CD14-positive monocyte (primary cell): ENCODE results near the gene GLP1R. TPM values are rescaled to one million over a fixed set of nuclear protein-coding genes. Genes with fewer than 3 reads are reported as not detected.

Experiments used
- DNase-seq, 3 donors: peaks; one replicate each; pipeline ENCODE4 v3.0.0-alpha.2; 2011 to 2022
- H2AFZ ChIP-seq: 2 replicates; pipeline ENCODE4 v1.6.0; 2012; ENCODE audit warnings: mild to moderate bottlenecking, low read depth, low read length, inconsistent platforms; ENCODE audit not compliant: insufficient read depth, poor library complexity, severe bottlenecking
- H3K27ac ChIP-seq, 2 donors: 1 replicate in 1 of 2; 2 replicates in 1 of 2; pipeline ENCODE4 v1.5.1; 2012 to 2013; ENCODE audit warnings: low read length in 2 of 2, control low read depth in 1 of 2, inconsistent platforms in 1 of 2, low read depth in 1 of 2, mild to moderate bottlenecking in 1 of 2
- H3K27me3 ChIP-seq, 2 donors: one replicate each; pipeline versions ENCODE4 v1.6.0 to v1.6.1; 2011 to 2013; ENCODE audit warnings: low read length in 2 of 2; ENCODE audit not compliant: control insufficient read depth in 2 of 2, insufficient read depth in 2 of 2
- H3K36me3 ChIP-seq, 2 donors: replicated peaks in 1 of 2; 1 replicate in 1 of 2; 2 replicates in 1 of 2; pipeline versions ENCODE4 v1.5.1 to v1.6.1; 2012 to 2013; ENCODE audit warnings: low read length in 2 of 2, control low read depth in 1 of 2, inconsistent platforms in 1 of 2, mild to moderate bottlenecking in 1 of 2; ENCODE audit not compliant: insufficient read depth in 2 of 2, control insufficient read depth in 1 of 2
- H3K4me1 ChIP-seq, 2 donors: 1 replicate in 1 of 2; 2 replicates in 1 of 2; pipeline versions ENCODE4 v1.5.1 to v1.6.1; 2012 to 2013; ENCODE audit warnings: low read length in 2 of 2, control low read depth in 1 of 2, inconsistent platforms in 1 of 2, mild to moderate bottlenecking in 1 of 2, moderate library complexity in 1 of 2; ENCODE audit not compliant: insufficient read depth in 2 of 2, control insufficient read depth in 1 of 2
- H3K4me2 ChIP-seq: replicated peaks from 2 replicates; pipeline ENCODE3; 2012; ENCODE audit warnings: low read length, moderate library complexity, mild to moderate bottlenecking; ENCODE audit not compliant: poor library complexity, severe bottlenecking; ENCODE audit errors: extremely low read depth
- H3K4me3 ChIP-seq, 3 experiments: fragments of 200-600 bp in 1 of 3; sonication (generic) in 1 of 3; replicated peaks in 1 of 3; 1 replicate in 2 of 3; 2 replicates in 1 of 3; pipeline ENCODE4 v1.5.1; 2011 to 2013; ENCODE audit warnings: low read length in 3 of 3, mild to moderate bottlenecking in 3 of 3, control low read depth in 2 of 3, low read depth in 2 of 3, inconsistent platforms in 1 of 3, moderate library complexity in 1 of 3
- H3K79me2 ChIP-seq: 2 replicates; pipeline ENCODE4 v1.6.0; 2012; ENCODE audit warnings: mild to moderate bottlenecking, control low read depth, inconsistent platforms, low read length, moderate library complexity; ENCODE audit not compliant: insufficient read depth
- H3K9ac ChIP-seq: 2 replicates; pipeline ENCODE4 v1.6.0; 2017; ENCODE audit warnings: low read length, mild to moderate bottlenecking; ENCODE audit not compliant: insufficient read depth, poor library complexity, severe bottlenecking
- H3K9me3 ChIP-seq, 2 donors: replicated peaks in 1 of 2; 1 replicate in 1 of 2; 2 replicates in 1 of 2; pipeline versions ENCODE4 v1.5.1 to v1.6.1; 2012 to 2013; ENCODE audit warnings: low read length in 2 of 2, control low read depth in 1 of 2; ENCODE audit not compliant: control insufficient read depth in 1 of 2, insufficient read depth in 1 of 2
- H4K20me1 ChIP-seq: 2 replicates; pipeline ENCODE4 v1.6.0; 2012; ENCODE audit warnings: mild to moderate bottlenecking, low read length, control low read depth, moderate library complexity; ENCODE audit not compliant: insufficient read depth
- H3K27ac Mint-ChIP-seq, 7 donors: one replicate each; pipeline ENCODE4 v1.8.0; 2020; ENCODE audit warnings: mild to moderate bottlenecking in 7 of 7, mixed read lengths in 7 of 7, moderate library complexity in 6 of 7, inconsistent platforms in 2 of 7
- H3K27me3 Mint-ChIP-seq, 3 donors: one replicate each; pipeline ENCODE4 v1.8.0; 2021 to 2022; ENCODE audit warnings: low read depth in 3 of 3, mild to moderate bottlenecking in 3 of 3, mixed read lengths in 3 of 3, moderate library complexity in 3 of 3, inconsistent platforms in 1 of 3
- H3K36me3 Mint-ChIP-seq, 2 donors: one replicate each; pipeline ENCODE4 v1.8.0; 2020; ENCODE audit warnings: mixed read lengths in 2 of 2, inconsistent platforms in 1 of 2, mild to moderate bottlenecking in 1 of 2
- H3K4me1 Mint-ChIP-seq: one replicate; pipeline ENCODE4 v1.8.0; 2020; ENCODE audit warnings: mild to moderate bottlenecking, mixed read lengths
- H3K4me3 Mint-ChIP-seq, 2 donors: one replicate each; pipeline ENCODE4 v1.8.0; 2020; ENCODE audit warnings: mild to moderate bottlenecking in 2 of 2, mixed read lengths in 2 of 2, moderate library complexity in 1 of 2
- H3K9me3 Mint-ChIP-seq, 7 donors: one replicate each; pipeline ENCODE4 v1.8.0; 2020 to 2022; ENCODE audit warnings: mixed read lengths in 7 of 7, mild to moderate bottlenecking in 6 of 7, moderate library complexity in 6 of 7, inconsistent platforms in 2 of 7
- WGBS: methylation state at CpG from one replicate; pipeline ENCODE4 v1.1.5; 2013; ENCODE audit warnings: missing lambda C conversion rate; ENCODE audit not compliant: insufficient coverage; 5-methylcytosine and 5-hydroxymethylcytosine counted together
- intact Hi-C, 2 donors: fragments of 100-400 bp; cut with micrococcal nuclease; formaldehyde crosslinking; loops; one replicate each; pipeline versions ENCODE4 v1.15.0 to v1.15.1; 2023
- polyA plus RNA-seq, 3 donors: library from polyadenylated mRNA; depleted of rRNA in 1 of 3; unstranded in 2 of 3; stranded (reverse) in 1 of 3; fragments of 300-500 nt in 2 of 3; fragments of >200 nt in 1 of 3; fragmentation: Illumina TruSeq in 2 of 3; gene quantifications; 1 replicate in 2 of 3; 2 replicates in 1 of 3; pipeline ENCODE4 v1.2.3, GENCODE V29; 2012 to 2021
- TF ChIP-seq, protein P1 (sequence below): fragments of 200-600 bp; IDR thresholded peaks from one replicate; pipeline ENCODE4 v1.8.0; 2022; ENCODE audit warnings: antibody characterized with exemption, mild to moderate bottlenecking

Gene GLP1R
- polyA plus RNA-seq, 3 donors, result not detected

GRCh38 chr6:39091220-39091619, 42.6 kb downstream of the GLP1R start:
- Histone ChIP-seq H3K4me3 (no peak overlapping the region), H2AFZ (no peak overlapping the region), H3K79me2 (no peaks in the 10 kb centered on the region), H4K20me1 (no peaks in the 10 kb centered on the region), H3K4me1 (no peaks in the 10 kb centered on the region), H3K9me3 (no peaks in the 10 kb centered on the region), H3K36me3 (no peaks in the 10 kb centered on the region), H3K9ac (no peak overlapping the region), H3K27me3 (peaks cover 19 to 24% of the 10 kb centered on the region in 2 donors), H3K4me2 (no peak overlapping the region), H3K27ac (no peak overlapping the region)
- no peak overlapping the region for H3K27ac Mint-ChIP-seq
- 75% methylated on average over 1 of the region's 7 CpGs for WGBS
- H3K4me1 Mint-ChIP-seq, result peaks cover 2% of the 10 kb centered on the region
- intact Hi-C loops, result no loop called here
- TF ChIP-seq, protein P1, sequence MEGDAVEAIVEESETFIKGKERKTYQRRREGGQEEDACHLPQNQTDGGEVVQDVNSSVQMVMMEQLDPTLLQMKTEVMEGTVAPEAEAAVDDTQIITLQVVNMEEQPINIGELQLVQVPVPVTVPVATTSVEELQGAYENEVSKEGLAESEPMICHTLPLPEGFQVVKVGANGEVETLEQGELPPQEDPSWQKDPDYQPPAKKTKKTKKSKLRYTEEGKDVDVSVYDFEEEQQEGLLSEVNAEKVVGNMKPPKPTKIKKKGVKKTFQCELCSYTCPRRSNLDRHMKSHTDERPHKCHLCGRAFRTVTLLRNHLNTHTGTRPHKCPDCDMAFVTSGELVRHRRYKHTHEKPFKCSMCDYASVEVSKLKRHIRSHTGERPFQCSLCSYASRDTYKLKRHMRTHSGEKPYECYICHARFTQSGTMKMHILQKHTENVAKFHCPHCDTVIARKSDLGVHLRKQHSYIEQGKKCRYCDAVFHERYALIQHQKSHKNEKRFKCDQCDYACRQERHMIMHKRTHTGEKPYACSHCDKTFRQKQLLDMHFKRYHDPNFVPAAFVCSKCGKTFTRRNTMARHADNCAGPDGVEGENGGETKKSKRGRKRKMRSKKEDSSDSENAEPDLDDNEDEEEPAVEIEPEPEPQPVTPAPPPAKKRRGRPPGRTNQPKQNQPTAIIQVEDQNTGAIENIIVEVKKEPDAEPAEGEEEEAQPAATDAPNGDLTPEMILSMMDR, result no peak
- no peak for DNase-seq
- peak overlapping the region in 1 of 2 donors; percentile 19 for H3K4me3 Mint-ChIP-seq
- H3K36me3 Mint-ChIP-seq, result peaks cover 0 to 2% of the 10 kb centered on the region in 2 donors
- peaks cover 33 to 53% (median 35%) of the 10 kb centered on the region in 3 donors for H3K27me3 Mint-ChIP-seq
- no peaks in the 10 kb centered on the region for H3K9me3 Mint-ChIP-seq

DNA sequence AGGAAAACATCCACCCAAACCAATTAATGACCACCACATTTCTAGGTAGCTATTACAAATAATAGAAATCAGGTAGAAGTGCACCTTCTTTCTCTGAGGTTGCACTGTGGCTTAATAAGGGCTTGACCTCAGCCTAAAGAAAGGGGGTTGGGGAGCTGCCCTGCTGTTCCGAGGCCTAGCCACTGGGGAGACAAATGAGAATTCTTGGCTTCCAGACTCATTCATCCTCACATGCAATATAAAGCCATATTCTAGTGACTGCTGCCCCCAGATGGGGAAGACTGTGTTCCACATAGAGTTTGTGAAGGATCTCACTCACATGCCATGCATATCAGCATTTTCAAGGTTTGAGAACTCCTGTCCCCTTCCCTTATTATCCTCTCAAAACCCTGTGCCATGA, 43.5 kb downstream of the GLP1R start:
- Histone ChIP-seq H3K4me3 (no peak overlapping the region), H3K9me3 (no peaks in the 10 kb centered on the region), H3K36me3 (no peaks in the 10 kb centered on the region), H3K4me2 (no peak overlapping the region), H4K20me1 (no peaks in the 10 kb centered on the region), H3K4me1 (no peaks in the 10 kb centered on the region), H3K27me3 (peaks cover 19 to 24% of the 10 kb centered on the region in 2 donors), H3K9ac (no peak overlapping the region), H3K27ac (no peak overlapping the region), H3K79me2 (no peaks in the 10 kb centered on the region), H2AFZ (no peak overlapping the region)
- WGBS, result 17% methylated on average over 1 of the region's 1 CpG
- H3K27me3 Mint-ChIP-seq, result peaks cover 31 to 44% (median 35%) of the 10 kb centered on the region in 3 donors
- DNase-seq, result no peak
- peaks cover 0 to 2% of the 10 kb centered on the region in 2 donors for H3K36me3 Mint-ChIP-seq
- TF ChIP-seq, protein P1, result no peak
- no peaks in the 10 kb centered on the region for H3K9me3 Mint-ChIP-seq
- H3K27ac Mint-ChIP-seq, result no peak overlapping the region
- no peak overlapping the region for H3K4me3 Mint-ChIP-seq
- intact Hi-C loops, result no loop called here
- peaks cover 2% of the 10 kb centered on the region for H3K4me1 Mint-ChIP-seq
